Measurements from ENCODE around the gene GRIK4. TPM values are rescaled to one million over a fixed set of nuclear protein-coding genes. Genes with fewer than 3 reads are reported as not detected.

Gene GRIK4
- total RNA-seq, 1 donor from 2014 or later, result 0.36 TPM

DNA sequence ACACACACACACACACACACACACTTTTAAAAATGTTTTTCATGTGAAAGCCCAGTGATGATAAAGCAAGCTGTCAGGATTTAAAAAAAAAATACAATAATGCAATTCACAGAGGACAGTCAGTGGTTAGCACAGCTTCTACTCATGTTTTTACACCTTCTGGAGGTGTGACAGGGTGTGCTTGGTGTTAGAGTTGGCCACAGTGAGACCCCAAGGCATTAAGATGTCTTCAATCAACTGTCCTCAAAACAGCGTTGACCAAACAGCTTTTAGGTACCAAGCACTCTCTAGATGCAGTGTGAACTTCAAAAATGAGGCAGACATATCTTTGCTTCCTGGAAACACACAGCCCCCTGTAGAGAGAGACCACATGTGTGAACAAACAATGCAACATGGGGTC is 346.0 kb downstream of the GRIK4 start:
- H3K4me3 ChIP-seq, result no peak overlapping the region
- H3K4me1 ChIP-seq, result no peaks in the 10 kb centered on the region
- H4K20me1 ChIP-seq (ENCODE audit: low read depth), result no peaks in the 10 kb centered on the region
- Mint-ChIP-seq H3K9me3 (no peaks in the 10 kb centered on the region), H3K4me1 (peaks cover 12% of the 10 kb centered on the region), H3K27me3 (ENCODE audit: insufficient read depth, low read depth) (peaks cover 6% of the 10 kb centered on the region), H3K36me3 (no peaks in the 10 kb centered on the region), H3K4me3 (no peak overlapping the region), H3K27ac (no peak overlapping the region)
- no peaks in the 10 kb centered on the region for H3K79me2 ChIP-seq (ENCODE audit: low read depth)
- no peak overlapping the region for H3K9ac ChIP-seq
- no peak for TF ChIP-seq EZH2phosphoT487 (IDR thresholded peaks at IDR 0.05)
- TF ChIP-seq EZH2 (IDR thresholded peaks at IDR 0.05), result no peak
- TF ChIP-seq, protein P1, sequence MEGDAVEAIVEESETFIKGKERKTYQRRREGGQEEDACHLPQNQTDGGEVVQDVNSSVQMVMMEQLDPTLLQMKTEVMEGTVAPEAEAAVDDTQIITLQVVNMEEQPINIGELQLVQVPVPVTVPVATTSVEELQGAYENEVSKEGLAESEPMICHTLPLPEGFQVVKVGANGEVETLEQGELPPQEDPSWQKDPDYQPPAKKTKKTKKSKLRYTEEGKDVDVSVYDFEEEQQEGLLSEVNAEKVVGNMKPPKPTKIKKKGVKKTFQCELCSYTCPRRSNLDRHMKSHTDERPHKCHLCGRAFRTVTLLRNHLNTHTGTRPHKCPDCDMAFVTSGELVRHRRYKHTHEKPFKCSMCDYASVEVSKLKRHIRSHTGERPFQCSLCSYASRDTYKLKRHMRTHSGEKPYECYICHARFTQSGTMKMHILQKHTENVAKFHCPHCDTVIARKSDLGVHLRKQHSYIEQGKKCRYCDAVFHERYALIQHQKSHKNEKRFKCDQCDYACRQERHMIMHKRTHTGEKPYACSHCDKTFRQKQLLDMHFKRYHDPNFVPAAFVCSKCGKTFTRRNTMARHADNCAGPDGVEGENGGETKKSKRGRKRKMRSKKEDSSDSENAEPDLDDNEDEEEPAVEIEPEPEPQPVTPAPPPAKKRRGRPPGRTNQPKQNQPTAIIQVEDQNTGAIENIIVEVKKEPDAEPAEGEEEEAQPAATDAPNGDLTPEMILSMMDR (IDR thresholded peaks at IDR 0.05), result no peak
- no peak overlapping the region for H2AFZ ChIP-seq (replicated peaks)
- H3K4me2 ChIP-seq, result no peak overlapping the region
- H3K27me3 ChIP-seq, result no peaks in the 10 kb centered on the region
- H3F3A ChIP-seq (ENCODE audit: low read depth), result no peaks in the 10 kb centered on the region
- no peaks in the 10 kb centered on the region for H3K9me3 ChIP-seq (ENCODE audit: low read depth)
- DNase-seq (ENCODE audit: low spot score), result no peak
- H3K36me3 ChIP-seq, result no peaks in the 10 kb centered on the region
- no peak overlapping the region for H3K27ac ChIP-seq

DNA sequence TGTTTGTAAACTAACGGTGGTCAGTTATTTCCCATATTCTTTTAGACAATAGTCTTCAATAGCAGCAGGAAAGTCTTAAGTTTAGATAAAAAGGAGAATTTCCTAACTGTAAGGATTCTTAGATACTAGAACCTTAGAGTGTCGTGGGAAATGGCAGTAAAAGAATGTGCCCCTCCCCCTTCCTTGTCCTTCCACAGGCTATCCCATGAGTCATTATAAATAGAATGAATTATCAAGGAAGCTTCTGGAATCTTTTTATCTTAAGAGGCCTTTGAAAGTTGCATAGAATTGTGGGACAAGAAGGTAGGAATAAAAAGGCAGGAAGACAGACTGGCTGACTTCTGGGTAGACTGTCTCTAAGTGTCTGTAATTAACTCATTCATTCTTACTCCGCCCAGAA is 347.2 kb downstream of the GRIK4 start:
- Mint-ChIP-seq H3K27ac (no peak overlapping the region), H3K4me3 (no peak overlapping the region)

DNA sequence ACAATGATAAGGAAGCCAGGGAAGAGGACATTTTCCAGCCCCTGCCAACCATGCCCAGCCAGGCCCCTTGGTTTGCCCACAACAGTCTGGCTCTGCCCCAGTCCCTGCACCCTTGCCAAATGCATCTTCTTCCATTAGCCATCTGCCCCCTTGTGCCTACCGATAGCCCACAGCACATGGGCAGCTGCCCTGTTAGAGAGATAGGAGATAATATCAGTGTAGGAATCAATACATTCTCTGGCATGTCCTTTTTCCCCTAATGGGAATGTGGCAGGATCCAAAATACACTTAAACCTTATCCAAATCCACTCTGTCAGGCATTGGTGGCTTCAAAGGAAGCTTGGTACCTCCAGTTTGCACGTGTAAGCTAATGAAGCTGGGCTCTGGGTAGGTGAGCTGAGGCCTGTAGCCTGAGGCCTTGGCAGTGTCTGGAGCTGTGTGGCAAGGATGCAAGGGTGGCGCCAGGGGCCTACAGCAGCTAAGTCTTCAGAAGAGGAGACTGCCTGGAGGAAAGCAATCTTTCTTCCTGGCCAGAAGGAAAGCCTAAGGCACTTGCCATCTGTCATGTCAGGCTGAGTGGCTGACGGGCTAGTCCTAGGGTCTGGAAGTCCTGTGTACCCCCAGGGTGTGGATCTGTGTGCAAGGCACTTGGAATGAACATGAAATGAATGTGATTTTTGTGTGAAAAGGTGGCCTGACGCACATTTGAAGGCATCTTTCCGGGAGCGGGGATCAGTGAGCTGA is 348.2 kb downstream of the GRIK4 start:
- Mint-ChIP-seq H3K4me3 (no peak overlapping the region), H3K4me1 (peaks cover 12% of the 10 kb centered on the region), H3K9me3 (no peaks in the 10 kb centered on the region), H3K27ac (no peak overlapping the region), H3K36me3 (no peaks in the 10 kb centered on the region), H3K27me3 (ENCODE audit: insufficient read depth, low read depth) (peaks cover 6% of the 10 kb centered on the region)
- no peaks in the 10 kb centered on the region for H3K27me3 ChIP-seq
- no peak overlapping the region for H3K27ac ChIP-seq
- TF ChIP-seq, protein P1 (IDR thresholded peaks at IDR 0.05), result no peak
- TF ChIP-seq EZH2phosphoT487 (IDR thresholded peaks at IDR 0.05), result no peak
- TF ChIP-seq EZH2 (IDR thresholded peaks at IDR 0.05), result no peak
- H3F3A ChIP-seq (ENCODE audit: low read depth), result no peaks in the 10 kb centered on the region
- no peak overlapping the region for H3K9ac ChIP-seq
- no peak for DNase-seq (ENCODE audit: low spot score)
- no peaks in the 10 kb centered on the region for H3K9me3 ChIP-seq (ENCODE audit: low read depth)
- H3K36me3 ChIP-seq, result no peaks in the 10 kb centered on the region
- H3K4me1 ChIP-seq, result no peaks in the 10 kb centered on the region
- H3K79me2 ChIP-seq (ENCODE audit: low read depth), result no peaks in the 10 kb centered on the region
- H4K20me1 ChIP-seq (ENCODE audit: low read depth), result no peaks in the 10 kb centered on the region
- no peak overlapping the region for H3K4me3 ChIP-seq
- no peak overlapping the region for H3K4me2 ChIP-seq
- no peak overlapping the region for H2AFZ ChIP-seq (replicated peaks)

More for the DNA sequence above, 347.2 kb downstream of the GRIK4 start:
- H3K27ac ChIP-seq, result no peak overlapping the region
- H3K36me3 ChIP-seq, result no peaks in the 10 kb centered on the region
- no peak for DNase-seq (ENCODE audit: low spot score)
- no peaks in the 10 kb centered on the region for H3F3A ChIP-seq (ENCODE audit: low read depth)
- H3K9ac ChIP-seq, result no peak overlapping the region
- no peak overlapping the region for H2AFZ ChIP-seq (replicated peaks)
- H3K4me2 ChIP-seq, result no peak overlapping the region
- H3K4me3 ChIP-seq, result no peak overlapping the region
- H3K27me3 ChIP-seq, result no peaks in the 10 kb centered on the region
- TF ChIP-seq EZH2phosphoT487 (IDR thresholded peaks at IDR 0.05), result no peak
- Mint-ChIP-seq H3K9me3 (no peaks in the 10 kb centered on the region), H3K27me3 (ENCODE audit: insufficient read depth, low read depth) (peaks cover 6% of the 10 kb centered on the region), H3K36me3 (no peaks in the 10 kb centered on the region), H3K4me1 (peaks cover 12% of the 10 kb centered on the region)
- H3K9me3 ChIP-seq (ENCODE audit: low read depth), result no peaks in the 10 kb centered on the region
- no peaks in the 10 kb centered on the region for H3K79me2 ChIP-seq (ENCODE audit: low read depth)
- no peaks in the 10 kb centered on the region for H4K20me1 ChIP-seq (ENCODE audit: low read depth)
- no peaks in the 10 kb centered on the region for H3K4me1 ChIP-seq

DNA sequence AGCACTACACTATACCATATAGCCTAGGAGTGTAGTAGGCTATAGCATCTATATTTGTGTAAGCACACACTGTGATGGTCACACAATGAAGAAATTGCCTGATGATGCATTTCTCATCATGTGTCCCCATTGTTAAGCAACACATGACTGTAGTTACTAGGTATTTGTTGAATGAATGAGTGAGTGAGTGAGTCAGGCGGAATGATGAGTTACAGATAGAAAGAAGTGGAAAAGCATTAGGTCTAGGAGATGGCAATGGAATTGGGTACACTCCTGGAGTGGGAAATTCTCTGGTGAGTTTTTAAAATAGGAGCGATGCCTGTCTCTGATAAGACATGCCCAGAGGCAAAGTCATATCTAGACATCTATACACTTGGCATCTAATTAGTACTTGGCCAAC is 351.8 kb downstream of the GRIK4 start:
- H3K4me1 Mint-ChIP-seq, result peaks cover 7% of the 10 kb centered on the region
- H3K4me3 Mint-ChIP-seq, result no peak overlapping the region
- no peaks in the 10 kb centered on the region for H3K36me3 ChIP-seq
- TF ChIP-seq EZH2phosphoT487 (IDR thresholded peaks at IDR 0.05), result no peak
- TF ChIP-seq EZH2 (IDR thresholded peaks at IDR 0.05), result no peak
- TF ChIP-seq, protein P1 (IDR thresholded peaks at IDR 0.05), result no peak
- no peaks in the 10 kb centered on the region for H3F3A ChIP-seq (ENCODE audit: low read depth)
- peaks cover 7% of the 10 kb centered on the region for H3K27me3 ChIP-seq
- H3K27ac Mint-ChIP-seq, result no peak overlapping the region
- peaks cover 11% of the 10 kb centered on the region for H3K27me3 Mint-ChIP-seq (ENCODE audit: insufficient read depth, low read depth)
- no peaks in the 10 kb centered on the region for H3K9me3 Mint-ChIP-seq
- no peaks in the 10 kb centered on the region for H3K4me1 ChIP-seq
- no peaks in the 10 kb centered on the region for H3K79me2 ChIP-seq (ENCODE audit: low read depth)
- H2AFZ ChIP-seq (replicated peaks), result no peak overlapping the region
- H3K4me2 ChIP-seq, result no peak overlapping the region
- H3K36me3 Mint-ChIP-seq, result no peaks in the 10 kb centered on the region
- DNase-seq (ENCODE audit: low spot score), result no peak
- no peak overlapping the region for H3K4me3 ChIP-seq
- H4K20me1 ChIP-seq (ENCODE audit: low read depth), result no peaks in the 10 kb centered on the region
- no peak overlapping the region for H3K27ac ChIP-seq
- H3K9ac ChIP-seq, result no peak overlapping the region
- no peaks in the 10 kb centered on the region for H3K9me3 ChIP-seq (ENCODE audit: low read depth)
